Activated T-helper 1 cell treated with anti-CD3 and anti-CD28 coated beads, Interleukin-12 subunit alpha, Interleukin-12 subunit beta, Interleukin-2, Interleukin-4 antibody, amounts not matched to agents 30 ng/mL and 10 ng/mL and 1 ng/mL, durations not matched to agents 14 hours and 24 hours and 36 hours (primary cell): ENCODE data around the gene LDLRAD3. TPM values are rescaled to one million over a fixed set of nuclear protein-coding genes. Genes with fewer than 3 reads are reported as not detected.

ENCODE experiments used
- DNase-seq: peaks from one replicate; pipeline ENCODE4 v3.0.0; 2021; ENCODE audit warnings: low spot score
- H3K27ac Mint-ChIP-seq: one replicate; pipeline ENCODE4 v1.8.0; 2021; ENCODE audit warnings: mild to moderate bottlenecking, mixed read lengths
- H3K27me3 Mint-ChIP-seq: one replicate; pipeline ENCODE4 v1.8.0; 2022; ENCODE audit warnings: mild to moderate bottlenecking, moderate library complexity, mixed read lengths; ENCODE audit not compliant: insufficient read depth
- H3K36me3 Mint-ChIP-seq: one replicate; pipeline ENCODE4 v1.8.0; 2021; ENCODE audit warnings: low read depth, mixed read lengths
- H3K4me1 Mint-ChIP-seq: one replicate; pipeline ENCODE4 v1.8.0; 2021; ENCODE audit warnings: low read depth, mixed read lengths
- H3K4me3 Mint-ChIP-seq: one replicate; pipeline ENCODE4 v1.8.0; 2021; ENCODE audit warnings: mild to moderate bottlenecking, moderate library complexity, mixed read lengths
- H3K9me3 Mint-ChIP-seq: one replicate; pipeline ENCODE4 v1.8.0; 2021; ENCODE audit warnings: mixed read lengths
- intact Hi-C: fragments of 100-400 bp; cut with micrococcal nuclease; formaldehyde crosslinking; loops from one replicate; pipeline ENCODE4 v1.15.1; 2024
- total RNA-seq: library from RNA; stranded (reverse); gene quantifications from 2 replicates; pipeline ENCODE4 v1.2.3, GENCODE V29; 2022

Gene LDLRAD3
- total RNA-seq, 1 donor from 2014 or later: 0.57 TPM

- Mint-ChIP-seq H3K4me3 (no peak overlapping the region), H3K4me1 (no peaks in the 10 kb centered on the region), H3K27me3 (peaks cover 2% of the 10 kb centered on the region), H3K27ac (no peak overlapping the region), H3K9me3 (no peaks in the 10 kb centered on the region), H3K36me3 (no peaks in the 10 kb centered on the region)
- intact Hi-C loops: no loop called here
- no peak for DNase-seq
Measured at GRCh38 chr11:35912883-35913624, 30.8 kb upstream of the LDLRAD3 start.

- intact Hi-C loops: no loop called here
- H3K4me1 Mint-ChIP-seq: no peaks in the 10 kb centered on the region
- no peak overlapping the region for H3K4me3 Mint-ChIP-seq
- no peaks in the 10 kb centered on the region for H3K9me3 Mint-ChIP-seq
- no peaks in the 10 kb centered on the region for H3K36me3 Mint-ChIP-seq
- peaks cover 2% of the 10 kb centered on the region for H3K27me3 Mint-ChIP-seq
- H3K27ac Mint-ChIP-seq: no peak overlapping the region
- DNase-seq: no peak
Measured at GRCh38 chr11:35914816-35915215, 29.0 kb upstream of the LDLRAD3 start.

GRCh38 chr11:35916270-35916669 is 27.6 kb upstream of the LDLRAD3 start:
- Mint-ChIP-seq H3K36me3 (no peaks in the 10 kb centered on the region), H3K9me3 (no peaks in the 10 kb centered on the region), H3K27me3 (peaks cover 2% of the 10 kb centered on the region), H3K4me1 (no peaks in the 10 kb centered on the region), H3K4me3 (no peak overlapping the region), H3K27ac (no peak overlapping the region)
- no peak for DNase-seq
- intact Hi-C loops: no loop called here

GRCh38 chr11:35917676-35918075 is 26.2 kb upstream of the LDLRAD3 start:
- Mint-ChIP-seq H3K36me3 (no peaks in the 10 kb centered on the region), H3K4me1 (no peaks in the 10 kb centered on the region), H3K27me3 (peaks cover 2% of the 10 kb centered on the region), H3K9me3 (no peaks in the 10 kb centered on the region), H3K4me3 (no peak overlapping the region), H3K27ac (no peak overlapping the region)
- intact Hi-C loops: no loop called here
- DNase-seq: no peak

- no peak for DNase-seq
- no peak overlapping the region for H3K27ac Mint-ChIP-seq
- no peaks in the 10 kb centered on the region for H3K4me1 Mint-ChIP-seq
- intact Hi-C loops: no loop called here
- peaks cover 5% of the 10 kb centered on the region for H3K27me3 Mint-ChIP-seq
- no peaks in the 10 kb centered on the region for H3K36me3 Mint-ChIP-seq
- no peak overlapping the region for H3K4me3 Mint-ChIP-seq
- no peaks in the 10 kb centered on the region for H3K9me3 Mint-ChIP-seq
Measured at GRCh38 chr11:35918716-35919115, 25.1 kb upstream of the LDLRAD3 start.

- Mint-ChIP-seq H3K4me3 (no peak overlapping the region), H3K27me3 (peaks cover 5% of the 10 kb centered on the region)
- intact Hi-C loops: no loop called here
Measured at GRCh38 chr11:35919244-35919643, 24.6 kb upstream of the LDLRAD3 start.

GRCh38 chr11:35923452-35923851 is 20.4 kb upstream of the LDLRAD3 start:
- Mint-ChIP-seq H3K4me1 (no peaks in the 10 kb centered on the region), H3K9me3 (no peaks in the 10 kb centered on the region), H3K36me3 (no peaks in the 10 kb centered on the region), H3K4me3 (no peak overlapping the region), H3K27me3 (peaks cover 3% of the 10 kb centered on the region), H3K27ac (no peak overlapping the region)
- DNase-seq: no peak
- intact Hi-C loops: no loop called here

More at GRCh38 chr11:35919244-35919643, 24.6 kb upstream of the LDLRAD3 start:
- no peak for DNase-seq
- Mint-ChIP-seq H3K4me1 (no peaks in the 10 kb centered on the region), H3K9me3 (no peaks in the 10 kb centered on the region), H3K36me3 (no peaks in the 10 kb centered on the region), H3K27ac (no peak overlapping the region)

GRCh38 chr11:35924811-35925210 is 19.1 kb upstream of the LDLRAD3 start:
- Mint-ChIP-seq H3K4me3 (no peak overlapping the region), H3K27ac (no peak overlapping the region), H3K4me1 (no peaks in the 10 kb centered on the region), H3K27me3 (peaks cover 8% of the 10 kb centered on the region), H3K36me3 (no peaks in the 10 kb centered on the region), H3K9me3 (no peaks in the 10 kb centered on the region)
- no peak for DNase-seq
- intact Hi-C loops: no loop called here

GRCh38 chr11:35927104-35927503 is 16.8 kb upstream of the LDLRAD3 start:
- no peaks in the 10 kb centered on the region for H3K36me3 Mint-ChIP-seq
- intact Hi-C loops: no loop called here
- no peak overlapping the region for H3K27ac Mint-ChIP-seq

GRCh38 chr11:35927682-35928081 is 16.2 kb upstream of the LDLRAD3 start:
- no peak overlapping the region for H3K4me3 Mint-ChIP-seq
- no peak overlapping the region for H3K27ac Mint-ChIP-seq
- H3K36me3 Mint-ChIP-seq: no peaks in the 10 kb centered on the region
- no peaks in the 10 kb centered on the region for H3K9me3 Mint-ChIP-seq
- DNase-seq: no peak
- intact Hi-C loops: no loop called here
- H3K4me1 Mint-ChIP-seq: peaks cover under 1% of the 10 kb centered on the region
- H3K27me3 Mint-ChIP-seq: peaks cover 8% of the 10 kb centered on the region

More at GRCh38 chr11:35927104-35927503, 16.8 kb upstream of the LDLRAD3 start:
- Mint-ChIP-seq H3K4me1 (no peaks in the 10 kb centered on the region), H3K9me3 (no peaks in the 10 kb centered on the region), H3K4me3 (no peak overlapping the region), H3K27me3 (peaks cover 8% of the 10 kb centered on the region)
- DNase-seq: no peak

- Mint-ChIP-seq H3K27ac (no peak overlapping the region), H3K27me3 (peaks cover 8% of the 10 kb centered on the region), H3K36me3 (no peaks in the 10 kb centered on the region), H3K9me3 (no peaks in the 10 kb centered on the region), H3K4me1 (peaks cover 4% of the 10 kb centered on the region), H3K4me3 (no peak overlapping the region)
- no peak for DNase-seq
- intact Hi-C loops: no loop called here
Measured at GRCh38 chr11:35928688-35929395, 15.0 kb upstream of the LDLRAD3 start.

GRCh38 chr11:35930466-35930865 is 13.4 kb upstream of the LDLRAD3 start:
- no peaks in the 10 kb centered on the region for H3K36me3 Mint-ChIP-seq
- no peaks in the 10 kb centered on the region for H3K9me3 Mint-ChIP-seq
- DNase-seq: no peak
- peaks cover 4% of the 10 kb centered on the region for H3K4me1 Mint-ChIP-seq
- peaks cover 11% of the 10 kb centered on the region for H3K27me3 Mint-ChIP-seq
- H3K27ac Mint-ChIP-seq: no peak overlapping the region
- no peak overlapping the region for H3K4me3 Mint-ChIP-seq
- intact Hi-C loops: no loop called here

GRCh38 chr11:35932121-35932520 is 11.7 kb upstream of the LDLRAD3 start:
- no peak for DNase-seq
- intact Hi-C loops: no loop called here
- no peaks in the 10 kb centered on the region for H3K36me3 Mint-ChIP-seq
- H3K4me1 Mint-ChIP-seq: peaks cover 4% of the 10 kb centered on the region
- no peak overlapping the region for H3K27ac Mint-ChIP-seq
- H3K4me3 Mint-ChIP-seq: no peak overlapping the region
- H3K9me3 Mint-ChIP-seq: no peaks in the 10 kb centered on the region
- peaks cover 11% of the 10 kb centered on the region for H3K27me3 Mint-ChIP-seq
